ENCODE results near the gene DPH1.

Gene DPH1

GRCh38 chr17:2062571-2063183 lies 32.7 kb downstream of the DPH1 start:
- no peak for DNase-seq (ENCODE audit: low read depth)

- DNase-seq (ENCODE audit: low read depth), result no peak
Measured at GRCh38 chr17:2063261-2064146, 33.6 kb downstream of the DPH1 start.

GRCh38 chr17:2064147-2064489 lies 34.2 kb downstream of the DPH1 start:
- no peak for DNase-seq (ENCODE audit: low read depth)

- no peak for DNase-seq (ENCODE audit: low read depth)
Measured at GRCh38 chr17:2064520-2064971, 34.6 kb downstream of the DPH1 start.

- DNase-seq (ENCODE audit: low read depth), result no peak
Measured at GRCh38 chr17:2064980-2065785, 35.2 kb downstream of the DPH1 start.

GRCh38 chr17:2065949-2066400 lies 36.0 kb downstream of the DPH1 start:
- no peak for DNase-seq (ENCODE audit: low read depth)

- no peak for DNase-seq (ENCODE audit: low read depth)
Measured at GRCh38 chr17:2067048-2067561, 37.2 kb downstream of the DPH1 start.

- DNase-seq (ENCODE audit: low read depth), result no peak
Measured at GRCh38 chr17:2067608-2068024, 37.7 kb downstream of the DPH1 start.

GRCh38 chr17:2068031-2068518 lies 38.1 kb downstream of the DPH1 start:
- no peak for DNase-seq (ENCODE audit: low read depth)

GRCh38 chr17:2068519-2069051 lies 38.6 kb downstream of the DPH1 start:
- no peak for DNase-seq (ENCODE audit: low read depth)

- DNase-seq (ENCODE audit: low read depth), result no peak
Measured at GRCh38 chr17:2070241-2071023, 40.5 kb downstream of the DPH1 start.

- no peak for DNase-seq (ENCODE audit: low read depth)
Measured at GRCh38 chr17:2071024-2071385, 41.1 kb downstream of the DPH1 start.

- DNase-seq (ENCODE audit: low read depth), result no peak
Measured at GRCh38 chr17:2071455-2072281, 41.7 kb downstream of the DPH1 start.

GRCh38 chr17:2074919-2075318 lies 45.0 kb downstream of the DPH1 start:
- no peak for DNase-seq (ENCODE audit: low read depth)

- DNase-seq (ENCODE audit: low read depth), result no peak
Measured at GRCh38 chr17:2075336-2076086, 45.6 kb downstream of the DPH1 start.

- no peak for DNase-seq (ENCODE audit: low read depth)
Measured at GRCh38 chr17:2076087-2076984, 46.4 kb downstream of the DPH1 start.

GRCh38 chr17:2077040-2077439 lies 47.1 kb downstream of the DPH1 start:
- no peak for DNase-seq (ENCODE audit: low read depth)

- DNase-seq (ENCODE audit: low read depth), result no peak
Measured at GRCh38 chr17:2081564-2081963, 51.6 kb downstream of the DPH1 start.

All from stimulated activated CD8-positive, alpha-beta memory T cell treated with anti-CD3 and anti-CD28 coated beads, Interleukin-12 subunit alpha, Interleukin-12 subunit beta, amount 100 ng/mL, for 4 hours (primary cell).